GM19035 (cell line): Measurements from ENCODE around the gene STXBP5L.
"Not testable (repeated sequence)": the region's sequence is repeated elsewhere in the genome, so short reads cannot be mapped to it uniquely, and the experiment has no call there.

Experiments
- ATAC-seq: cut with Tn5 transposase; IDR thresholded peaks from one replicate; pipeline ENCODE4 v1.9.1; 2021; ENCODE audit not compliant: unreplicated experiment

STXBP5L gene

GRCh38 chr3:120988994-120989393 is 81.0 kb downstream of the STXBP5L start:
- no peak for ATAC-seq

- ATAC-seq = no peak
Observed at GRCh38 chr3:121018917-121019321, 110.9 kb downstream of the STXBP5L start.

GRCh38 chr3:121063628-121064027 is 155.6 kb downstream of the STXBP5L start:
- no peak for ATAC-seq

- no peak for ATAC-seq
Observed at GRCh38 chr3:121064121-121064520, 156.1 kb downstream of the STXBP5L start.

GRCh38 chr3:121072133-121072532 is 164.1 kb downstream of the STXBP5L start:
- no peak for ATAC-seq

- ATAC-seq = no peak
Observed at GRCh38 chr3:121073011-121073410, 165.0 kb downstream of the STXBP5L start.

GRCh38 chr3:121075191-121075590 is 167.2 kb downstream of the STXBP5L start:
- ATAC-seq = no peak

- not testable (repeated sequence) for ATAC-seq
Observed at GRCh38 chr3:121078378-121079101, 170.5 kb downstream of the STXBP5L start.

- ATAC-seq = no peak
Observed at GRCh38 chr3:121096953-121097352, 188.9 kb downstream of the STXBP5L start.

GRCh38 chr3:121111086-121111485 is 203.1 kb downstream of the STXBP5L start:
- not testable (repeated sequence) for ATAC-seq

- no peak for ATAC-seq
Observed at GRCh38 chr3:121111914-121112612, 204.1 kb downstream of the STXBP5L start.

- ATAC-seq = no peak
Observed at GRCh38 chr3:121126033-121126706, 218.2 kb downstream of the STXBP5L start.

- no peak for ATAC-seq
Observed at GRCh38 chr3:121126707-121127035, 218.7 kb downstream of the STXBP5L start.

GRCh38 chr3:121152573-121152972 is 244.6 kb downstream of the STXBP5L start:
- ATAC-seq = no peak

GRCh38 chr3:121153851-121154250 is 245.8 kb downstream of the STXBP5L start:
- no peak for ATAC-seq

GRCh38 chr3:121155028-121155427 is 247.0 kb downstream of the STXBP5L start:
- no peak for ATAC-seq

- ATAC-seq = no peak
Observed at GRCh38 chr3:121165397-121165837, 257.4 kb downstream of the STXBP5L start.

GRCh38 chr3:121167374-121168139 is 259.6 kb downstream of the STXBP5L start:
- ATAC-seq = no peak

GRCh38 chr3:121175083-121175482 is 267.1 kb downstream of the STXBP5L start:
- ATAC-seq = no peak

GRCh38 chr3:121190626-121191025 is 282.6 kb downstream of the STXBP5L start:
- not testable (repeated sequence) for ATAC-seq

- ATAC-seq = no peak
Observed at GRCh38 chr3:121202573-121202972, 294.6 kb downstream of the STXBP5L start.
